Activated T-helper 2 cell treated with anti-CD3 and anti-CD28 coated beads, Interferon-gamma antibody, Interleukin-2, Interleukin-4, amounts not matched to agents 10 μg/mL and 5 μg/mL and 100 μg/mL, durations not matched to agents 14 hours and 24 hours and 36 hours (primary cell): Measurements from ENCODE around the gene PTPRU. TPM values are rescaled to one million over a fixed set of nuclear protein-coding genes. Genes with fewer than 3 reads are reported as not detected.

Experiments
- DNase-seq: peaks from one replicate; pipeline ENCODE4 v3.0.0; 2021; ENCODE audit warnings: low spot score
- H3K27ac Mint-ChIP-seq: one replicate; pipeline ENCODE4 v1.8.0; 2021; ENCODE audit warnings: mixed read lengths
- H3K27me3 Mint-ChIP-seq: one replicate; pipeline ENCODE4 v1.8.0; 2021; ENCODE audit warnings: low read depth, mixed read lengths
- H3K36me3 Mint-ChIP-seq: one replicate; pipeline ENCODE4 v1.8.0; 2021; ENCODE audit warnings: low read depth, mixed read lengths
- H3K4me1 Mint-ChIP-seq: one replicate; pipeline ENCODE4 v1.8.0; 2021; ENCODE audit warnings: low read depth, mixed read lengths
- H3K4me3 Mint-ChIP-seq: one replicate; pipeline ENCODE4 v1.8.0; 2021; ENCODE audit warnings: low read depth, mild to moderate bottlenecking, moderate library complexity, mixed read lengths
- H3K9me3 Mint-ChIP-seq: one replicate; pipeline ENCODE4 v1.8.0; 2021; ENCODE audit warnings: mixed read lengths
- intact Hi-C: fragments of 100-400 bp; cut with micrococcal nuclease; formaldehyde crosslinking; loops from one replicate; pipeline ENCODE4 v1.15.1; 2023
- total RNA-seq: library from RNA; stranded (reverse); gene quantifications from 2 replicates; pipeline ENCODE4 v1.2.3, GENCODE V29; 2022

PTPRU gene
- total RNA-seq, 1 donor from 2014 or later = 0.30 TPM

GRCh38 chr1:29372108-29372507, 135.8 kb downstream of the PTPRU start:
- DNase-seq = no peak
- no peak overlapping the region for H3K4me3 Mint-ChIP-seq
- peaks cover 21% of the 10 kb centered on the region for H3K27me3 Mint-ChIP-seq
- intact Hi-C loops = no loop called here
- H3K36me3 Mint-ChIP-seq = no peaks in the 10 kb centered on the region
- H3K4me1 Mint-ChIP-seq = no peaks in the 10 kb centered on the region
- H3K27ac Mint-ChIP-seq = no peak overlapping the region
- peaks cover 7% of the 10 kb centered on the region for H3K9me3 Mint-ChIP-seq

Other genes with a start within 250 kb of the PTPRU start
- gene TMEM200B, start 112.6 kb upstream of the PTPRU start, total RNA-seq = 0.44 and 0.46 TPM in 2 replicates
- 145 TPM in 2 replicates for gene SRSF4, start 54.6 kb upstream of the PTPRU start, total RNA-seq
- 33.0 and 34.6 TPM in 2 replicates for gene MECR, start 5.6 kb upstream of the PTPRU start, total RNA-seq